GM23338 (cell line): ENCODE results near the gene CDKN3.

Experiments used
- CREB1 ChIP-seq: fragments of 250-450 bp; sonication (Bioruptor Pico); IDR thresholded peaks from 2 replicates; pipeline ENCODE4 v1.5.0; 2020; ENCODE audit warnings: low read depth, mild to moderate bottlenecking, moderate library complexity
- CTCF ChIP-seq, 2 experiments: fragments of 200-600 bp in 1 of 2; sonication (generic) in 1 of 2; conservative IDR thresholded peaks; 2 replicates each; pipeline versions ENCODE4 v1.5.1 to v1.6.1; 2016 to 2017; ENCODE audit warnings: antibody characterized with exemption in 2 of 2, low read depth in 2 of 2, mild to moderate bottlenecking in 2 of 2, moderate library complexity in 1 of 2
- EZH2 ChIP-seq: fragments of 200-600 bp; sonication (generic); IDR thresholded peaks from one replicate; pipeline ENCODE4 v1.8.0; 2017; ENCODE audit warnings: antibody characterized with exemption, mild to moderate bottlenecking, low read depth; ENCODE audit not compliant: unreplicated experiment

- TF ChIP-seq CREB1 (no peak), CTCF (conservative IDR thresholded peaks at IDR 0.05; ENCODE audit: low read depth in 2 of 2) (no peak), EZH2 (no peak)
Measured at GRCh38 chr14:54411371-54411770, 14.6 kb downstream of the CDKN3 start.
